Cardiac ventricle fibroblast (primary cell): ENCODE results near the gene SMKR1. TPM values are rescaled to one million over a fixed set of nuclear protein-coding genes. Genes with fewer than 3 reads are reported as not detected.

ENCODE experiments used
- total RNA-seq: library from RNA; depleted of rRNA; stranded (reverse); fragments of >200 nt; gene quantifications from 2 replicates; pipeline ENCODE4 v1.2.3, GENCODE V29; 2015

Gene SMKR1
- not detected in 2 replicates for total RNA-seq

GRCh38 chr7:129501760-129502707, at the start of gene SMKR1:
Gene SMKR1 (plus strand): TSS chr7:129502531. CDS start chr7:129502825, 294 bp downstream.

Other genes starting within 250 kb of the SMKR1 start
- 0.87 and 0.88 TPM in 2 replicates for gene STRIP2, start 68.1 kb upstream of the SMKR1 start, total RNA-seq
- 7.2 and 10.6 TPM in 2 replicates for gene NRF1, start 109.2 kb downstream of the SMKR1 start, total RNA-seq